HepG2 (cell line): ENCODE data around the gene C2orf81. TPM values are rescaled to one million over a fixed set of nuclear protein-coding genes. Genes with fewer than 3 reads are reported as not detected.

Source experiments
- CHD4 ChIP-seq: fragments of 200-600 bp; sonication (generic); IDR thresholded peaks from 2 replicates; pipeline ENCODE4 v1.7.0; 2017; ENCODE audit warnings: mild to moderate bottlenecking, low read length, borderline replicate concordance
- CTCF ChIP-seq: sonication (generic); formaldehyde crosslinking; IDR thresholded peaks from 2 replicates; pipeline ENCODE4 v1.5.0; 2020; ENCODE audit warnings: mild to moderate bottlenecking, missing genetic modification reagents, moderate library complexity
- ELF4 ChIP-seq: sonication (generic); formaldehyde crosslinking; IDR thresholded peaks from 2 replicates; pipeline ENCODE4 v1.5.0; 2020; ENCODE audit warnings: missing genetic modification reagents, mild to moderate bottlenecking, moderate library complexity, borderline replicate concordance
- JARID2 ChIP-seq: sonication (generic); formaldehyde crosslinking; IDR thresholded peaks from 2 replicates; pipeline ENCODE4 v1.8.1; 2023; ENCODE audit warnings: missing genetic modification reagents, inconsistent platforms; ENCODE audit not compliant: insufficient replicate concordance
- JUNB ChIP-seq: sonication (generic); formaldehyde crosslinking; IDR thresholded peaks from 2 replicates; pipeline ENCODE4 v1.8.0; 2022; ENCODE audit warnings: missing genetic modification reagents, mild to moderate bottlenecking, borderline replicate concordance
- KDM1A ChIP-seq: IDR thresholded peaks from 2 replicates; pipeline ENCODE4 v1.6.1; 2016; ENCODE audit warnings: missing compliant biosample characterization
- MTA1 ChIP-seq: sonication (generic); formaldehyde crosslinking; IDR thresholded peaks from 2 replicates; pipeline ENCODE4 v1.4.0; 2020; ENCODE audit warnings: missing genetic modification reagents, mild to moderate bottlenecking, borderline replicate concordance
- NFATC3 ChIP-seq: sonication (generic); formaldehyde crosslinking; IDR thresholded peaks from 2 replicates; pipeline ENCODE4 v1.5.1; 2020; ENCODE audit warnings: mild to moderate bottlenecking, missing genetic modification reagents
- NFKBIZ ChIP-seq: IDR thresholded peaks from 2 replicates; pipeline ENCODE4 v1.6.1; 2018; ENCODE audit warnings: missing genetic modification reagents, missing compliant biosample characterization
- NR3C1 ChIP-seq: sonication (generic); formaldehyde crosslinking; IDR thresholded peaks from 2 replicates; pipeline ENCODE4 v1.4.0; 2020; ENCODE audit warnings: missing genetic modification reagents
- PCBP2 ChIP-seq: fragments of 200-400 bp; formaldehyde crosslinking; optimal IDR thresholded peaks from 2 replicates; pipeline ENCODE3; 2018; ENCODE audit warnings: low read length, low read depth; ENCODE audit not compliant: poor library complexity, severe bottlenecking
- SRF ChIP-seq: IDR thresholded peaks from 2 replicates; pipeline ENCODE4 v1.6.1; 2011; ENCODE audit warnings: mild to moderate bottlenecking, low read depth, low read length, moderate library complexity
- STAT5B ChIP-seq: sonication (generic); formaldehyde crosslinking; IDR thresholded peaks from 2 replicates; pipeline ENCODE4 v1.4.0; 2020; ENCODE audit warnings: missing genetic modification reagents
- TBX2 ChIP-seq: sonication (generic); formaldehyde crosslinking; IDR thresholded peaks from 2 replicates; pipeline ENCODE4 v1.5.0; 2020; ENCODE audit warnings: missing genetic modification reagents, mild to moderate bottlenecking, borderline replicate concordance
- ZBTB7B ChIP-seq: sonication (generic); formaldehyde crosslinking; IDR thresholded peaks from 2 replicates; pipeline ENCODE4 v1.4.0; 2020; ENCODE audit warnings: missing genetic modification reagents
- ZNF333 ChIP-seq: sonication (generic); formaldehyde crosslinking; IDR thresholded peaks from 2 replicates; pipeline ENCODE4 v1.4.0; 2020; ENCODE audit warnings: mild to moderate bottlenecking, missing genetic modification reagents, borderline replicate concordance
- ZNF484 ChIP-seq: sonication (generic); formaldehyde crosslinking; IDR thresholded peaks from 2 replicates; pipeline ENCODE4 v1.5.1; 2020; ENCODE audit warnings: mild to moderate bottlenecking, low read depth, missing genetic modification reagents, borderline replicate concordance
- ZNF543 ChIP-seq: sonication (generic); formaldehyde crosslinking; IDR thresholded peaks from 2 replicates; pipeline ENCODE4 v1.4.0; 2020; ENCODE audit warnings: mild to moderate bottlenecking, missing genetic modification reagents
- ZNF564 ChIP-seq: sonication (generic); formaldehyde crosslinking; IDR thresholded peaks from 2 replicates; pipeline ENCODE4 v1.8.1; 2023; ENCODE audit warnings: mild to moderate bottlenecking, missing genetic modification reagents
- ZNF788 ChIP-seq: sonication (generic); formaldehyde crosslinking; IDR thresholded peaks from 2 replicates; pipeline ENCODE4 v1.5.0; 2020; ENCODE audit warnings: mild to moderate bottlenecking, missing genetic modification reagents, borderline replicate concordance
- polyA plus RNA-seq, 8 experiments: library from polyadenylated mRNA; depleted of rRNA in 3 of 8; stranded (reverse) in 7 of 8; unstranded in 1 of 8; fragments of >200 nt; fragmentation: Illumina TruSeq in 4 of 8; extraction: Trizol in 4 of 8; gene quantifications; 2 replicates each; pipeline versions ENCODE4 v1.2.1 to v1.2.3, GENCODE V29; 2011 to 2016; ENCODE audit warnings: low read depth in 4 of 8, missing spikeins in 1 of 8, mixed read lengths in 1 of 8; ENCODE audit not compliant: insufficient read depth in 1 of 8
- total RNA-seq, 5 experiments: library from RNA; depleted of rRNA; stranded (reverse); fragments of >200 nt; fragmentation: Illumina TruSeq; extraction: Trizol; gene quantifications; 2 replicates each; pipeline ENCODE4 v1.2.3, GENCODE V29; 2016; ENCODE audit warnings: low read depth in 1 of 5
- TF ChIP-seq, protein P1 (sequence below): sonication (generic); formaldehyde crosslinking; IDR thresholded peaks from 2 replicates; pipeline ENCODE4 v1.4.0; 2020; ENCODE audit warnings: mild to moderate bottlenecking, missing genetic modification reagents

C2orf81 gene
- total and polyA plus RNA-seq, 2 of the 13 experiments (the other 11 are each of a cell fraction or from before 2014, with no cell fraction given): 0.15 to 0.17 TPM

DNA sequence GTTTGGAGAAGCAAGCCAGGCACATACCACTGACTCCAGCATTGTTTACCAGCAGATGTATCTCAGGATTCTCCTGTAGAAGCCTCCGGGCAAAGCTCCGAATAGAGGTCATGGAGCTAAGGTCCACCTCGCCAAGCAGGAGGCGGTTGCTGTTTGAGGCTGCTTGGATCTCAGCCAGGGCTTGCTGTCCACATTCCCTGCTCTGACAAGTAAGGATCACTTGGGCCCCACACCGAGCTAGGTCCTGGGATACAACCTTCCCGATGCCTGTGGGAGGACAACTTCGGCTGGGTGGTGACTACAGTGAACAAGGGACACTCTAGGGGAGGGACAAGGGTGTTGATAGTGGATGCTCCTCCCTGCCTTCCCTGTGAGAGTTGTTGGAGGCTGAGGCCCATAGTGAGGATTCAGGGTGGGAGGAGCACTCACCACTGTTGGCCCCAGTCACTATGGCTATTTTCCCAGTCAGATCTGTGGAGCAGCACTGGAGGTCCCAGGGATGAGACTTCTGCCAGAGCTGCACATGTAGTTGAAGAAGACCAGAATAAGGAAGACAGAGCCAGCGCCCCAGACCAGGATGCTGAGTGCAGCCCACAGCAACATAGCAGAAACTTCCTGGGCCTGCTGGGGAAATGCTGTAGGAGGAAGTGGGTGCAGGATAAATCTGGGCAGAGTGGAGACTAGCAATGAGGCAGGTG lies 8.3 kb downstream of the C2orf81 start (continued):
- TF ChIP-seq, protein P1, sequence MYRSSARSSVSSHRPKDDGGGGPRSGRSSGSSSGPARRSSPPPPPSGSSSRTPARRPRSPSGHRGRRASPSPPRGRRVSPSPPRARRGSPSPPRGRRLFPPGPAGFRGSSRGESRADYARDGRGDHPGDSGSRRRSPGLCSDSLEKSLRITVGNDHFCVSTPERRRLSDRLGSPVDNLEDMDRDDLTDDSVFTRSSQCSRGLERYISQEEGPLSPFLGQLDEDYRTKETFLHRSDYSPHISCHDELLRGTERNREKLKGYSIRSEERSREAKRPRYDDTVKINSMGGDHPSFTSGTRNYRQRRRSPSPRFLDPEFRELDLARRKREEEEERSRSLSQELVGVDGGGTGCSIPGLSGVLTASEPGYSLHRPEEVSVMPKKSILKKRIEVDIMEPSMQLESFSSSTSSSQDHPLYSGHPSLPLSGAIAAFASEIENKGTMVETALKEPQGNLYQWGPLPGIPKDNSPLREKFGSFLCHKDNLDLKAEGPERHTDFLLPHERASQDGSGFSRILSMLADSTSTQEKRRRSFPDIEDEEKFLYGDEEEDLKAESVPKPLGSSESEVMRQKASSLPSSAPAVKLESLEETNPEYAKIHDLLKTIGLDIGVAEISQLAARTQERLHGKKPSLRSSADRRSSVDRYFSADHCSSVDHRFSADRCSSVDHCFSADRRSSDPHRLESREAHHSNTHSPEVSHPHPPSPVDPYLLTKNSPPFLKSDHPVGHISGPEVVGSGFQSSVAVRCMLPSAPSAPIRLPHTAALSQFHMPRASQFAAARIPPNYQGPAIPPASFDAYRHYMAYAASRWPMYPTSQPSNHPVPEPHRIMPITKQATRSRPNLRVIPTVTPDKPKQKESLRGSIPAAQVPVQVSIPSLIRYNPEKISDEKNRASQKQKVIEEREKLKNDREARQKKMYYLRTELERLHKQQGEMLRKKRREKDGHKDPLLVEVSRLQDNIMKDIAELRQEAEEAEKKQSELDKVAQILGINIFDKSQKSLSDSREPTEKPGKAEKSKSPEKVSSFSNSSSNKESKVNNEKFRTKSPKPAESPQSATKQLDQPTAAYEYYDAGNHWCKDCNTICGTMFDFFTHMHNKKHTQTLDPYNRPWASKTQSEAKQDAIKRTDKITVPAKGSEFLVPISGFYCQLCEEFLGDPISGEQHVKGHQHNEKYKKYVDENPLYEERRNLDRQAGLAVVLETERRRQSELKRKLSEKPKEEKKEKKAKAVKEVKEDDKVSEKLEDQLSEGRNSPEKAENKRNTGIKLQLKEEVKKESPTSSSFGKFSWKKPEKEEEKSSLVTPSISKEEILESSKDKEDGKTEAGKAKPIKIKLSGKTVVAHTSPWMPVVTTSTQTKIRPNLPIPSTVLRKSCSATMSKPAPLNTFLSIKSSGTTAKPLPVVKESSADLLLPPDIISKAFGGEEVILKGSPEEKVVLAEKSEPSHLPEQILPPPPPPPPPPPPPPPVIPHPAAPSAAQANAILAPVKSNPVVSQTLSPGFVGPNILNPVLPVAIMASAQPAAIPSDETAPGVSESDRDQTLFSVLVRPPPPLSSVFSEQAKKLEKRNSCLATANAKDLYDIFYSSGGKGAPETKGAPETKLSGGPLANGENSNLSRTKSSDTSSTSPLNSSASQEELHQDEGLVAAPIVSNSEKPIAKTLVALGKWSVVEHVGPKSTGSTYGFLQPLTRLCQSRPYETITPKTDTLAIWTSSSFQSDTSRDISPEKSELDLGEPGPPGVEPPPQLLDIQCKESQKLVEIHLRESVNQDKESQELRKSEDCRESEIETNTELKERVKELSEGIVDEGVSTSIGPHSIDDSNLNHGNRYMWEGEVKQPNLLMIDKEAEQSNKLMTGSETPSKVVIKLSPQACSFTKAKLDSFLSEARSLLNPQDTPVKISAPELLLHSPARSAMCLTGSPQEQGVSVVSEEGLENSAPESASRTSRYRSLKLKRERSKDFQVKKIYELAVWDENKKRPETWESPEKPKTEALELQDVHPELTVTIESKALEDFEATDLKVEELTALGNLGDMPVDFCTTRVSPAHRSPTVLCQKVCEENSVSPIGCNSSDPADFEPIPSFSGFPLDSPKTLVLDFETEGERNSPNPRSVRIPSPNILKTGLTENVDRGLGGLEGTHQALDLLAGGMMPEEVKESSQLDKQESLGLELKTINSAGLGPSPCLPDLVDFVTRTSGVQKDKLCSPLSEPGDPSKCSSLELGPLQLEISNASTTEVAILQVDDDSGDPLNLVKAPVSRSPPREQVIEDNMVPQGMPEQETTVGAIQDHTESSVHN (CRISPR knock-in tag): no peak
- TF ChIP-seq NFATC3 (CRISPR knock-in tag): no peak
- TF ChIP-seq TBX2: peak; percentile 50; the same call in 1 of the 2 replicates
- no peak for TF ChIP-seq SRF
- no peak; the same call in 1 of the 2 replicates for TF ChIP-seq ZNF564 (CRISPR knock-in tag)
- TF ChIP-seq MTA1 (CRISPR knock-in tag): no peak
- 0 out of 2 replicates have a peak, but pooled peaks have one; percentile 11 for TF ChIP-seq KDM1A (CRISPR knock-in tag)
- TF ChIP-seq NFKBIZ: no peak
- no peak for TF ChIP-seq ZBTB7B (CRISPR knock-in tag)
- no peak for TF ChIP-seq JUNB (CRISPR knock-in tag)
- no peak; the same call in 1 of the 2 replicates for TF ChIP-seq CTCF (CRISPR knock-in tag)
- no peak for TF ChIP-seq ELF4 (CRISPR knock-in tag)
- no peak for TF ChIP-seq CHD4
- TF ChIP-seq ZNF788 (CRISPR knock-in tag): peak; percentile 65; the same call in 1 of the 2 replicates
- no peak for TF ChIP-seq PCBP2
- TF ChIP-seq NR3C1 (CRISPR knock-in tag): no peak
- no peak for TF ChIP-seq ZNF484
- TF ChIP-seq ZNF333 (CRISPR knock-in tag): no peak
- TF ChIP-seq JARID2 (CRISPR knock-in tag): no peak
- no peak for TF ChIP-seq ZNF543
- TF ChIP-seq STAT5B (CRISPR knock-in tag): no peak
